Measurements from ENCODE around the gene NSD1.

The NSD1 gene

DNA sequence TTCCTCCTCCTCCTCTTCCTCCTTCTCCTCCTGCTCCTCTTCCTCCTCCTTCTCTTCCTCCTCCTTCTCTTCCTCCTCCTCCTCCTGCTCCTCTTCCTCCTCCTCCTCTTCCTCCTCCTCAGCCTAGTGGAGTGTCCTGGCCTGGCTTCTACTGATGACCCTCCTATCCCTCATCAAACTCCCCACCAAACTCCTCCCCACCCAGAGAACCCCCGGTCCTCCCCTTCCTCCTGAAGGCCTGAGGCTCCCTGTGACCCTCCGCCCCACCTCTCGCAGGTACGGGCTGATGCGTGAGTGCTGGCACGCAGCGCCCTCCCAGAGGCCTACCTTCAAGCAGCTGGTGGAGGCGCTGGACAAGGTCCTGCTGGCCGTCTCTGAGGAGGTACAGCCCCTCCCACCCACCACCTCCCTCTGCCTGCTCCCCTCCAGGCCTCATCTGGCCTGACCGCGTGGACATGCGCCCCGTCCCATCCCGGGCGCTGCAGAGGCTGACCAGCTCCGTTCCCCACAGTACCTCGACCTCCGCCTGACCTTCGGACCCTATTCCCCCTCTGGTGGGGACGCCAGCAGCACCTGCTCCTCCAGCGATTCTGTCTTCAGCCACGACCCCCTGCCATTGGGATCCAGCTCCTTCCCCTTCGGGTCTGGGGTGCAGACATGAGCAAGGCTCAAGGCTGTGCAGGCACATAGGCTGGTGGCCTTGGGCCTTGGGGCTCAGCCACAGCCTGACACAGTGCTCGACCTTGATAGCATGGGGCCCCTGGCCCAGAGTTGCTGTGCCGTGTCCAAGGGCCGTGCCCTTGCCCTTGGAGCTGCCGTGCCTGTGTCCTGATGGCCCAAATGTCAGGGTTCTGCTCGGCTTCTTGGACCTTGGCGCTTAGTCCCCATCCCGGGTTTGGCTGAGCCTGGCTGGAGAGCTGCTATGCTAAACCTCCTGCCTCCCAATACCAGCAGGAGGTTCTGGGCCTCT is 36.3 kb upstream of the NSD1 start:
- no peak for DNase-seq

GRCh38 chr5:177098120-177098469 is 35.5 kb upstream of the NSD1 start:
- no peak for DNase-seq

- no peak for DNase-seq
These were observed 35.0 kb upstream of the NSD1 start for GRCh38 chr5:177098470-177099141.

- no peak for DNase-seq
These were observed 34.0 kb upstream of the NSD1 start for GRCh38 chr5:177099422-177100093.

- DNase-seq: no peak
These were observed 32.9 kb upstream of the NSD1 start for GRCh38 chr5:177100714-177101121.

DNA sequence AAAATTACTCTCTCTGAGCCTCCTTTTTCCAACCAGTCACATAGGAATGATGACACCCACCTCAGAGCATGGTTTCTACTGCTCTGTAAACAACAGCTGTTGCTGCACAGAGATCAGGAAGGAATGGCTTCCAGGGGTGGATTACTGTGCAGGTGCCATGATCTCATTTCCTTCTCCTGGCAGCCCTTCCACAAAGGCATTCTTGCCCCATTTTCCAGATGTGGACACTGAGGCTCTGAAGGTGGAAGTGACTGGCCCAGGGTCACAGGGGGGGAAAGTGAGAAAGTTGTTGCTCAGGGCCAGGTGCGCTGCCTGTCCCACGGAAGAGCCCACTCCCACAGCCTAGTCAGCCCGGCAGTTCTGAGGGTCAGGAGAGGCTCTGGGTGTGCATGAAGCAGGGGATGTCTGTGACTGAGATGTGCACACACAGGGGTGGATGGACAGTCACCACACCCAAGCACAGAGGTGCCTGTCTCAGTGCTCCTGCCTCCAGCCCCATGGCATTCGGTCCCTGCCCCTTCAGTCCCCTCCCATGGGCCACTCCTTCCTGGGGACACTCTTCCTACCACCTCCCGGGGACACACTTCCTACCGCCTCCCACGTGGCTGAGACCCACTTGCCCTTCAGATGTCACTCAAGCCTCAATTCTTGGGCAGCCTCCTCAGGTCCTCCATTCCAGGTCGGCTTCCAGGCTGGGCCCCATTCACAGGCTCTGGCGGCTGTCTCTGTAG is 29.9 kb upstream of the NSD1 start:
- no peak for DNase-seq

- no peak for DNase-seq
These were observed 27.7 kb upstream of the NSD1 start for GRCh38 chr5:177105691-177106476.

GRCh38 chr5:177107159-177107558 is 26.4 kb upstream of the NSD1 start:
- DNase-seq: no peak

GRCh38 chr5:177109810-177110209 is 23.8 kb upstream of the NSD1 start:
- no peak for DNase-seq

DNA sequence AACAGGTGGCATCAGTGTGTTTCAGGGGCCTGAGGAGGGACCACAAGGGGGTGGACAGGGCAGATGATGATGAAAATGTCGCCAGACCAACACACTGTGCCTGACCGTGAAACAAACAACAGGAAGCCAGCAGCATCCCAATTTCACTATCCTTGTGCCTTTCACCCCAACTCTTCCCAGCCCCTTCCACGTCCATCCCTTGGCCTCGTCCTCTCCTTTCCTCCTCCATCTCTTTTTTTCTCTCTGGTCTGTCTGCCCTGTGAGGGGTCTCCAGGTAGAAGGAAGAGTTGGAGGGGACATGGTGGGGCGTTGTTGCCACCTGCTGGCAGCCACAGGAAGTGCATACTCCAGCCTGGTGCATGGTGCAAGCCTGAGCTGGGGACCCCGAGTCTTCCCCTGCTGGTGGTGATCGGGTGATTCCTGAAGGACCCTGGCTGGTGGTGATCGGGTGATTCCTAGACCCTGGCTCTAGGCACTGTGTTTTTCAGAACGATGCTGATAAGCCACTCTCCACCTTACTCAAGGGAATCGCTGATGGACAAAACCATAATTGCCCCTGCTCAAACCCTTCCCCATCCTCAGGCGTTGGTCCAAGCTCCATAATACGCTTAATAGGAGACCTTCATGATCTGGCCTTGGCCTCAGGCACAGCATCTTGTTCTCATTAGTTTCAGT is 21.7 kb upstream of the NSD1 start:
- DNase-seq: no peak

- no peak for DNase-seq
These were observed 20.9 kb upstream of the NSD1 start for GRCh38 chr5:177112589-177113220.

GRCh38 chr5:177113566-177114424 is 19.8 kb upstream of the NSD1 start:
- DNase-seq: peak; percentile 10 to 18

DNA sequence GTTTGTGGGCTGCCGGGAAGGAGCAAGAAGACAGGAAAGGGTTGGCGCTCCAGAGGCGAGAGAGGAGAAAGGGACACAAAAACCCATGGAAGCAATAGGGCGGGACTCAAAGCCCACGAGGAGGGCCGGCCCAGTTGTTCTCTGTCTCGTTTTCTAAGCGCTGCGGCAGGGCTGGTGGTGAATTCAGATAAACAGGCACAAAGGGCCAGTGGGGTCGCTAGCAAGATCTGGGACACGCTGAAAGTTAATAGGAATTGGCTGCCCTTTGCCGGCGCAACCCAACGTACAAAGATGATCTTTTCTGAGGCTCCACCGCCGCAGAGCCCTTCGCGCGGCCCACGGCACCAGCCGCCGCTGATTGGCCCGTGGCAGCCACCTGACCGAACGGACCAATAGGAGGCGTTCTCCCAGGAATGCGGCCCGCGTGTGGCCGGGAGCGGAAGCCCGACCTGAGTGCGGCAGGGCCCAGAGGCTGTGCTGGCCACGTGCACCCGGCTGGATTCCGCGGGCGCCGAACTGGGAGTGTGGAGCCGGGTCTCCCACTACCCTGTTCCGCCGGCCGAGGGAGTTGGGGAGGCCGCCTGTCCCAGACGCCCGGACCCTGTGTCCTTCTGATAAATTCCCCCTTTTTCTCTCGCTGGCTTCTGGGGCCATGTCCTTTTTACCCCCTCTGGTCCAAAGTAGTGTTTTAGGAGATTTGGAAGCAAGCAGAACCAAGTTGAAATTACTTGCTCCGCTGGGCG is 16.8 kb upstream of the NSD1 start:
- peak; percentile 19 to 41 for DNase-seq

- DNase-seq: no peak
These were observed 16.0 kb upstream of the NSD1 start for GRCh38 chr5:177117441-177118045.

DNA sequence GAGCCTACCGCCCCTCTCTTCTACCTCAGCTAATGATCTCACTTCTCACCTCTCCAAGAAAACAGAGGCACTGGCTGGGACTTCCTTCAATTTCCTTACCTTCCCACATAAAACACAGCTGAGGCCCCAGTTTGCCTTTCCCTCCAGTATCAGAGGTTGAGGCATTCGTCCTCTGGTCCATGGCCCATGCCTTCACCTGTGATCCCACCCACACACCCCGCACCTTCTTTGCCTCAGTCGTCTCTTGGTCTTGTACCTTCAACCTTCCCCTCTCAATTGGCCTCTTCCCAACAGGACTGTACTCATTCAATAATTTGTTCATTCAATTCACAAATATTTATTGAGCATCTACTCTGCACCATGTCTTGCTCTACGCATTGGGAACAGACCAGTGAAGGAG is 11.0 kb upstream of the NSD1 start:
- DNase-seq: no peak

- no peak for DNase-seq
These were observed 9.6 kb upstream of the NSD1 start for GRCh38 chr5:177123789-177124485.

- DNase-seq: no peak
These were observed 9.0 kb upstream of the NSD1 start for GRCh38 chr5:177124486-177124991.

DNA sequence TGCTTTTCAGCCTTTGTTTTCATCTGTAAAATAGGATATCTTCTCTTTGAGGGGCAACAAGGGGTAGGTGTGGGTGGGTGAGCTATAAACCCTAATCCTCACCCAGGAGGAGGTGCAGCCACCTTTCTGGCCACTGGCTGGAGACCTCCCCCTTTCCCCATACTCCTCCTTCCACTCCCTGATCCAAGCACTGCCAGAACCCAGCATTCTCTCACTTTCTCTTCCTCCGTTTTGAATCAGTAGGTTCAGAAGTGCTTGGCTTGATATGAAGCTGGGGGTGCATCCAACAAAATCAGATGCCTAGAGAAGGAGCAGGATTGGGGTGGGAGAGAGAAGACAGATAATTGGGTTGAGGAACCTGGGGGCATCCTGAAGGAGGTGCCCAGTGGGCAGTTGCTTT is 6.8 kb upstream of the NSD1 start:
- DNase-seq: no peak
